NCI-H2107 (cell line): ENCODE data around the gene IST1.
"Not testable (repeated sequence)": the region's sequence is repeated elsewhere in the genome, so short reads cannot be mapped to it uniquely, and the experiment has no call there.

Source experiments
- DNase-seq: peaks from one replicate; lab custom pipeline; 2025; lab: John Stamatoyannopoulos, UW

Gene IST1

DNA sequence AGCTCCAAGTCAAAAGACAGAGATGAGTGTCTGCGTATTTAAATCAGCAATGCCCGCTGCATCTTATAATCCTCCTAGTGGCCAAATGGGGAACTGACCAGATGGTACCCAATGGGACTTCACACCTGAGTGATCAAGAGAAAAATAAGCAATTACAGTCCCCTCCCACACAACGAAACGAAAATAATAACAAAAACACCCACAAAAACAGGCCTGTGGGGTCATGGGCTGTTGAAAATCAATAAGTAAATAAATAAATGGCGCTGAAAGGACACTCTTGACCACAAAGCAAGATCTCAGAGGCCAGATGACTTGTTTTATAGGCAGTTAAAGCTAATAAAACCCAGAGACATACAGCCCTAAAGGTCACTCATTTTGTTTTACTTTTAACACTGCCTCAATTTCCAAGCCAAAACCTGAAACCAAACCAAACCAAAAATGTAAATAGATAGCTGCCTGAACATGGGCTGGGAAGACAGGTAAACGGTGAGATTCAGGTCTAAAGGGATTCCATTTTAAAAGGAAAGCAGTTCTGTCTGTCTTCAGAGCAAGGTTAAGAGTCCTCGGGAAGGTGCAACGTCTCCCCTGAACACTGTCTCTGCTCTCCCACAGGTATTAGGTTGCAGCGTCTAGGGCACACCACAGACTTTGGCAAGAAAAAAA lies 12.7 kb upstream of the IST1 start:
- DNase-seq, result peak; percentile 20

DNA sequence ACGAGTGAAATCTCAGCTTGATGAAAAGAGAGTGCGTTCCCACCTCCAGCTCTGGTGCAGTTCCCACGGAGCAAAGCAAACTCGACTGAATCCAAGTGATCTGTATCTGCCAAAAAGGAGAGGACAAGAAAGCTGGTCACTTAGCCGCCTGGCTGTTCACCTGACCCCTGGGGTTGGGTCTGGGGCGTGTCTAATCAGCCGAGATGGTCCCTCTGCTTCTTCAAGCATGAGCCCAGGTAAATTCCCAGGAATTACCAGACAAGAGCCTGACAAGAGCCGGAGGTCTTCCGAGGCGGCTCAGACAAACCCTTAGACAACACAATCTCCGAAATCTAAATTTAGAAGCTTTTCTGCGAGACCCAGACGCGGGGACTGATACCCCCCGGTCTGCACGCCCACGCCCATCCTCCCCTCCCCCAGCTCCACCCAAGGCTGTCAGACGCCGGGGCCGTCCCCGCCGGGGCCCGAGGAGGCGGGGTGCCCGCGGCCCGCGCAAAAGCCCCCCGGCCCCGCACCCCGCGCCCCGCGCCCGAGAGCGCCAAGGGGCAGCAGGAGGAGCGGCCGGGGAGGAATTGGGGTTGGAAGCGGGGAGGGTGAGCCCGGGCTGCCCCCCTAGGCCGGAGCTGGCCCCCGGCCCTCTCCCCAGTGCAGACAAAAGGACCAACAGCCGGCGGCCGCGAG lies 12.0 kb upstream of the IST1 start:
- DNase-seq, result no peak

DNA sequence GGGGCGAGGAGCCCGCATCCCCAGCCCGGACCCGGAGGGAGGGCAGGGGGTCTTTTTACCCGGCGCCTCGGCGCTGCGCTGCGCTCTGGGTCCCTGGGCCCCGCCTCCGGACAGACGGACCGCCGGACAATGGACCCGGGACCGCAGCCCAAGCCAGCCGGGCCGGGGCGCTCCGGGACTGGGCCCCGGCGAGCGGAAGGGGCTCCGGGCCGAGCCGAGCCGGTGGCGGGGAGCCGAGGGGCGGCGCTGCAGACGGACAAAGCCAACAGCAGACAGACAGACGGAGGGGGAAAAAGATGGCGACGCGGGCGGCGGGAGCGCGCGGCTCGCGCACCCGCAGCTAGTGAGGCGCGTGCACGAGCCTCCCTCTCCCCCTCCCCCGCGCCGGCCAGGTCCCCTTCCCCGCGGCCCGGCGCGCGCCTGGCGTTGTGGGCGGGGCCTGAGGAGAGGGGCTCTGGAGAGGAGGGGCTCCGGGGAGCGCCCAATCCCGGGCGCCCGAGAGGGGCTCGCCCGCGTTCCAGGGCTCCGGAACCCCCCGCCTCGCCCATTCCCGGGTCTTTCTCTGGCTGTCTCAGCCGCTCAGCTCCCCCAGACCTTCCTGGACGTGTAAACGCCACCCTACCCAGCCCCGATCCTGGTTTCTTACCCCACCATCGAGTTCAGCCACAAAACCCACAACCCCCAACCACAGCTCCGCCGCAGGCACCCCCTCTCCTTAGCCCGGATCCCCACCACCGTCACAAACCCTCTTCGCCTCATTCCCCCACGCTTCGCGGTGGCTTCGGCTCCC lies 11.3 kb upstream of the IST1 start, which contains the start of gene ZNF821:
TSS of gene ZNF821 (minus strand) at position 334 of the 790 bp plus-strand sequence. CDS start 4,236 bp downstream, outside the sequence.
- peak; percentile 64 for DNase-seq

DNA sequence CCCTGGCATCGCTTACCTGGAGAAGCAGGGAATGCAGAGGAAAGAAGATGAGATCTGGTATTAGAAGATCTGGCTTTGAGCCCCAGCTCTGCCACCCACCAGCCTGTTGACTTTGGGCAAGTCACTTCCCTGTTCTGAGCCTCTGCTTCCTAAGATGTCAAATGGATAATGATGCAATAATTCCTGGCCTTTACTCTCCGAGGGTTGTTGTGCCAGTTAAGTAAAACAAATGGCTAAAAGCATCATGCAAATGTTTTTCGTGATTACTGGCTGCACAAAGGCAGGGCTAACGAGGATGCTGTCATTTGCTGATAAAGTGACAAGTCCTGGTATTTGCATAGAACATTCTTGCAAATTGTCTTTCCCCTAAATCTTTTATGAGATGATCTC lies 10.1 kb upstream of the IST1 start:
- no peak for DNase-seq

DNA sequence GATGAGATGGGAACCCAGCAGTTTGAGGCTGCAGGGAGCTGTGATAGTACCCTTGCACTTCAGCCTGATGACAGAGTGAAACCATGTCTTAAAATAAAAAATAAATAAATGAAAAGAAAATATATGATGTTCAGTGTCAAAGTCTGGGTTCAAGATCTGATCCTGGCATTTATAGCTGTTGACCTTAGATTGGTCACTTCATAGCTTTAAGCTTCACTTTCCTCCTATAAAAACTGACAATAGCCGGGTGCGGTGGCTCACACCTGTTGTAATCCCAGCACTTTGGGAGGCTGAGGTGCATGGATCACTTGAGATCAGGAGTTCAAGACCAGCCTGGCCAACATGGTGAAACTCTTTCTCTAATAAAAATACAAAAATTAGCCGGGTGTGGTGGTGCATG lies 6.2 kb upstream of the IST1 start:
- no peak for DNase-seq

DNA sequence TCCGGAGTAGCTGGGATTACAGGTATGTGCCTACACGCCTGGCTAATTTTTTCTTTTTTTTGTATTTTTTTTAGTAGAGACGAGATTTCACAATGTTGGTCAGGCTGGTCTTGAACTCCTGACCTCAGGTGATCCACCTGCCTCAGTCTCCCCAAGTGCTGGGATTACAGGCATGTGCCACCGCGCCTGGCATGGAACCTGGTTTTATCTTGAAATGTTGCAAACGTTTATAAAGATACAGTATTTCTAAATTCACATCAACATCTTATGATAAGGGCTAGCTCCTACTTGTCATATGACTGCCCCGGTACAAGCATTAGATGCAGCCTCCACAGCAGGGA lies 1.5 kb upstream of the IST1 start:
- no peak for DNase-seq

DNA sequence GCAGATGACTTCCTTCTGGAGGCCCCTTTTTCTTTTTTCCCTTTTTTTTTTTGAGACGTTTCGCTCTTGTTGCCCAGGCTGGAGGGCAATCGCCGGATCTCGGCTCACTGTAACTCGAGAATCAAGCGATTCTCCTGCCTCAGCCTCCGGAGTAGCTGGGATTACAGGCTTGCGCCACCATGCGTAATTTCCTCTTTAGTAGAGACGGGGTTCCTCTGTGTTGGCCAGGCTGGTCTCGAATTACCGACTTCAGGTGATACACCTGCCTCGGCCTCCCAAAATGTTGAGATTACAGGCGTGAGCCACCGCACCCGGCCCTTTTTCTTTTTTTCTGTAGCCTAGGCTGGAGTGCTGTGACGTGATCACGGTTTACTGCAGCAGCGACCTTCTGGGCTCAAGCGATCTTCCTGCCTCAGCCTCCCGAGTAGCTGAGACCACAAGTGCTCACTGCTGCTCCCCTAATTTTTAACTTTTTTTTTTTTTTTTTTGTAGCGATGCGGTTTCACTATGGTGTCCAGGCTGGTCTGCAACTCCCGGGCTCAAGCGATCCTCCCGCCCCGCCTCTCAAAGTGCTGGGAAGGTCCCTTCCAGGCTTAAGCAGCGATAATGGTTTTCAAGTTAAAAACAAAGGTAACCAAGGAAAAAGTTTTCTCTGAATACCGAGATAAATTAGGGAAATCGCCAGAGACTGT lies 956 bp upstream of the IST1 start:
- DNase-seq, result peak; percentile 38

DNA sequence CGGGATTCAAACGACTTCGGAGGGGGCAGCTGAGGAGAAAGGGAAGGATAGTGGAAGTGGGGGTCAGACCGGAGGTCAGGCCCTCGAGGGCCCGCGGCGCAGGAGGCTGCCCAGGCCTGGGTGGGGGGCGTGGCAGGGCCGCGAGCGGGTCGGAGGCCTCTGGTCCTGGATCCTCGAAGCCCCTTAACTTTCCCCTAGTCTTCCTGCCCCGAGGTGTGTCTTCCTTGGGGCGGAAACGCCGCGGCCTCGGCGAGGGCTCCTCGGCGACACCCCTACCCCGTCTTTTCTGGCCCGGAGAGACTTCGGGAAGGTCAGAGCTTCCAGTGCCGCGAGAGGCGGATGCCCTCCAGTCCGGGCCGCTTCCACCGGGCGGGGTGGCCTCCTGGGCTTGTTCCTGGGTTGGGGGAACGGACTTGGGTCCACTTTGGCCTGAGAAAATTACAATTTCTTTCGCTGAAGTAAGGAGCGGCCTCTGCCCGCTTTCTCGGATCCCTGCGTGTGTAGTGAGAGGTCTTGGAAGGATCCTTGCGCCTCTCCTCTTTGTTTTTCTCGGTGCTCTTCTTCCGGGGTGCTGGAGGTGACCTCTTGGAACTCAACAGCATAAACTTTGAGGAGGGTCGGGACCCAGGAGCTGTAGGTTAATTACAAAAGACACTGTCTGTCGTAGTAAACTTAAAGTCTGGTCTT lies 491 bp downstream of the IST1 start:
- DNase-seq, result no peak

DNA sequence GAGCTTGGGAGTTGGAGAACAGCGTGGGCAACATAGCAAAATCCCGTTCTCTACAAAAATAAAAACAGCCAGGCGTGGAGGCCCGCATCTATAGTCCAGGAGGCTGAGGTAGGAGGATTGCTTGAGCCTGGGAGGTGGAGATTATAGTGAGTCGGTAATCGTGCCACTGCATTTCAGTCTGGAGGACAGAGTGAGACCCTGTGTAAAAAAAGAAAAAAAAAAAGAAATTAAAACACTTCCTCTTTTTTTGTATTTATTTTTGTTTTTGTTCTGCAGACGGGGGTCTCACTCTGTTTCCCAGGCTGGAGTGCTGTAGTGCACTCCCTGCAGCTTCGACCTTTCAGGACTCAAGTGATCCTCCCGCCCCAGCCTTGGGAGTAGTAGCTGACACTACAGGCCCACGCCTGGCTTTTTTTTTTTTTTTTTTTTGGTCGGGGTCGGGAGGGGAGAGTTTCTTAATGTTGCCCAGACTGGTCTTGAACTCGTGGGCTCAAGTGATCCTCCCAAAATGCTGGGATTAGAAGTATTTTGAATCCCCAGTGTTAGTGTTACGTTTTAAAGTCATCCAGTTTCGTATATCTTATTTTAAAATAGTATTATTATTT lies 1.5 kb downstream of the IST1 start:
- no peak for DNase-seq

DNA sequence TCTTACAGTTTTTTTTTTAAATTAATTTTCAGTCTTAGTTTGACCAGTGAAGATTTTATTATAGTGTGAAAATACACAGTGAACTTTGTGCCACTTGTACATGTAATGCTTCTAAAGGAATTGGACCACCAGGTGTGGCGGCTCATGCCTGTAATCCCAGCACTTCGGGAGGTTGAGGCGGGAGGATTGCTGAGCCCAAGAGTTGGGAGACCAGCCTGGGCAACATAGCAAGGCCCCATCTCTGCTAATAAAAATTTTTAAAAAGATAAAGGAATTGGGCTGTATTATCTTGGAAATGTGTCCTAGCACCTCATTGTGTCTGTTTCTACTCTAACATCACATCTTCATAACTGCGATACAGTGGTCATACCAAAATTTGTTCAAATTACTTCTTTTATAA lies 3.8 kb downstream of the IST1 start:
- DNase-seq, result no peak

DNA sequence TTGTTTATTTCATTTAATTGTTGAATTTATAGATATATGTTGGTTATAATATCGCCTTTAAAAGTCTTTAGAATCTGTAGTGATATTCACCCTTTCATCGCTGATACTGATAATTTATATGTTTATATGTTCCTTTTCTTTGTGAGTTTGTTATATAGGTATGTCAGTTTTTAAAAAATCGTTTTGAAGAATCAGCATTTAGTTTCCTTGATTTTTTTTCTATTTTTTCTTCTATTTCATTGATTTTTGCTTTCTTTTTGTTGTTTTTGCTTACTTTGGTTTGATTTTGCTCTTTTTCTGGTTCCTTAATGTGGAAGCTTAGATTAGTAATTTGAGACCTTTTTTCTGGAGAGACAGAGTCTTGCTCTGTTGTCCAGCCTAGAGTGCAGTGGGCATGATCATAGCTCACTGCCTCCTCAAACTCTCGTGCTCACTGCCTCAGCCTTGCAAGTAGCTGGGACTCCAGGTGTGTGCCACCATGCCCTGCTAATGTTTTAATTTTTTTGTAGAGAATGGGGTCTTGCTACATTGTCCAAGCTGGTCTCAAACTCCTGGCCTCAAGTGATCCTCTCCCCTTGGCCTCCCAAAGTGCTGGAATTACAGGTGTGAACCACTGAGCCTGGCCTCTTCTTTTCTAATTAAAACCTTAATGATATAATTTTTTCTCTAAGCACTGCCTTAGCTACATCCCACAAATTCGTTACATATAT lies 7.5 kb downstream of the IST1 start:
- no peak for DNase-seq

DNA sequence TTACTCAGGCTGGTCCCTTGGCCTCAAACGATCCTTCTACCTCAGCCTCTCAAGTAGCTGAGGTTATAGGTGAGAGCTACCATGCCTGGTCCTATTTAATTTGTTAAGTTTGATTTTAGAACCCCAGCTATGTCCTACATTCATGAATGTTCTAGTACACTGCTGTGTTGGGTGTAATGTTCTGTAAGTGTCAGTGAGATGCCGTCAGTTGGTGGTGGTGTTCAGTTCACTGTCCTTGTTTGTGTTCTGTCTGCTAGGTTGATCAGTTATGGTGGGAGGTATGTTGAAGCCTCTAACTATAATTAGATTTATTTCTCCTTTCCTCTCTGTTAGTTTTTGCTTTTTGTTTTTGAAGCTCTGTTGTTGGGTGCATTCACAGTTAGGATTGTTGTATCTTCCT lies 8.3 kb downstream of the IST1 start:
- DNase-seq, result no peak

DNA sequence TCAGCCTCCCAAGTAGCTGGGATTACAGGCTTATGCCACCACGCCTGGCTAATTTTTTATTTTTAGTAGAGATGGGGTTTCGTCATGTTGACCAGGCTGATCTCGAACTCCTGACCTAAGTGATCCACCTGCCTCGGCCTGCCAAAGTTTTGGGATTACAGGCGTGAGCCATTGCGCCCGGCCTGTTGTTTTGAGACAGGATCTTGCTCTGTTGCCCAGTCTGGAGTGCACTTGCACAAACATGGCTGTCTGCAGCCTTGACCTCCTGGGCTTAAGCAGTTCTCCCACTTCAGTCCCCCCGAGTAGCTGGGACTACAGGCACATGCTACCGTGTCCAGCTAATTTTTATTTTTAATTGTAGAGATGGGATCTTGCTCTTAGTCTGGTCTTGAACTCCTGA lies 8.9 kb downstream of the IST1 start:
- no peak for DNase-seq

DNA sequence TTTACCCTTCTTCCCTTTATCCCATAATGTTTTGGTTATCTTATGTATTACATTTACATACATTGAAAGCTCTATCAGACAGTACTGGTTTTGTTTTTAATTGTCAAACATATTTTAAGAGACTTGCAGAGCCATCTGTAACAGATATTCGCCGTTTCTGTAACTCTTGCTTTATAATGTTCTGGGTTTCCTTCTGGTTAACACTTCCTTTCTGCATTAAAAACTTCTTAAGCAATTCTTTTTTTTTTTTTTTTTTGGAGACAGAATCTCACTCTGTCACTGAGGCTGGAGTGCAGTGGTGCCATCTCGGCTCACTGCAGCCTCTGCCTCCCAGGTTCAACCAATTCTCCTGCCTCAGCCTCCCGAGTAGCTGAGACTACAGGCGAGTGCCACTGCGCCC lies 10.4 kb downstream of the IST1 start:
- DNase-seq, result not testable (repeated sequence)

DNA sequence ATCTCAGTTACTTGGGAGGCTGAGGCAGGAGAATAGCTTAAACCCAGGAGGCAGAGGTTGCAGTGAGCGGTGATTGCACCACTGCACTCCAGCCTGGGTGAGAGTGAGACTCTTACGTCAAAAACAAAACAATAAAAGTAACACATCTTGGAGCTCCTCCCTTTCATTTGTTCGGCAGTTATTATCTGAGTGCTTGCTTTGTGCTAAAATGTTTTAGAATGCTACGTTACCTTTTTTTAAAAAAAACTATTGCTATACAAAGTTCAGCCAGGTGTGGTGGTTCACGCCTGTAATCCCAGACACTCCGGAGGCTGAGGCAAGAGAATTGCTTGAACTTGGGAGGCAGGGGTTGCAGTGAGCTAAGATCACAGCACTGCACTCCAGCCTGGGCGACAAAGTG lies 15.8 kb downstream of the IST1 start:
- no peak for DNase-seq

DNA sequence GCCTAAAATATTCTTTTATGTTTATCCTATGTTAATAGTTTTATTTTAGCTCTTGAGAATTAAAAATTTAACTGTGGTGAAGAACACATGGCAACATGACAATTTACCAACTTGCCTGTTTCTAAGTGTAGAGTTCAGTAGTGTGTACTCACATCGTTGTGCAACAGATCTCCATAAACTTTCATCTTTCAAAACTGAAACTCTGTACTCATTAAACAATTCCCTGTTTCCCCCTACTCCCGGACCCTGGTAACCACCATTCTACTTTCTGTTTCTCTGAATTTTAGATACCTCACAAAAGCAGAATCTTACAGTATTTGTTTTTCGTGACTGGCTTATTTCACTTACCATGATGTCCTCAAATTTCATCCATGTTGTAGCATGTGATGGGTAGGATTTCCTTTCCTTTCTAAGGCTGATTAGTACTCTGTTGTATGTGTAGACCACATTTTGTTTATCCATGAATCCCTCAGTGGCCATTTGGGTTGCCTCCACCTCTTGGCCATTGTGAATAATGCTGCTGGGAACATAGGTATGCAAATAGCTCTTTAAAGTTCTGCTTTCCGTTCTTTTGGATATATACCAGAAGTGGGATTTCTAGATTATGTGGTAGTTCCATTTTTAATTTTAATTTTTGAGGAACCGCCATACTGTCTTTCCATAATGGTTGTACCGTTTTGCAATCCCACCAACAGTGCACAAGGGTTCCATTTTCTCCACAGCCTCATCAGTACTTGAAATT lies 17.4 kb downstream of the IST1 start:
- DNase-seq, result no peak

DNA sequence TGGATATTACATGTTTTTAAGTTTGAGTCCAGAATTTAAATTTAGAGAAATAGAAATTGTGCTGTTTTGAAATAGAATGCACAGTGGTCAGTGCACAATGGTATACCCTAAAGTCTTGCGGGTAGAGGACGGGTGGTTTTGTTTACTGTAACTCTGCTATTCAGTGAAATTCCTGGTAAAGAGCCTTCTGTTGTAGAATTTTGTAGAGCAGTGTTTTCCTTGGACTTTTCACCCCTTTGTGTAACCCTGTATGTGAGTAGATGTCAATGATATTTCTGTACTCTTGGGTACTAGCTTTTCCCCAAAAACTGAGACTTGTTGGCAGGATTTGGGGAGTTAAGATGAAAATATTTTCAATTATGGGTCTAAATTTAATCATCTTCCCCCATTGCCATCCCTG lies 19.5 kb downstream of the IST1 start:
- DNase-seq, result no peak

DNA sequence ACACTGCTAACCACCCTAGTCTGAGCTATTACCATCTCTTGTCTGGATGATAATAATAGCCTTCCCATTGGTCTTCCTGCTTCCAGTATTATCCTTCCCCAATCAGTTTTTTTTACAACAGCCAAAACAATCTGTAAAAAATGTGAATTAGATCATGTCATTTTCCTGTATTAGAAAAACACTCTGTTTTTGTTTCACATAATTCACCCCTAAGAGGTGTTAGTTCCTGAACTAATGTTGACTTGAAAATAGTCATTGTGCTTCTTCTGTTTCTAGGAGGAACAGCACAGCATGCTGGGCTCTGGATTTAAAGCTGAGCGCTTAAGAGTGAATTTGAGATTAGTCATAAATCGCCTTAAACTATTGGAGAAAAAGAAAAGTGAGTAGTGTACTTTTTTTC lies 20.0 kb downstream of the IST1 start:
- DNase-seq, result no peak

DNA sequence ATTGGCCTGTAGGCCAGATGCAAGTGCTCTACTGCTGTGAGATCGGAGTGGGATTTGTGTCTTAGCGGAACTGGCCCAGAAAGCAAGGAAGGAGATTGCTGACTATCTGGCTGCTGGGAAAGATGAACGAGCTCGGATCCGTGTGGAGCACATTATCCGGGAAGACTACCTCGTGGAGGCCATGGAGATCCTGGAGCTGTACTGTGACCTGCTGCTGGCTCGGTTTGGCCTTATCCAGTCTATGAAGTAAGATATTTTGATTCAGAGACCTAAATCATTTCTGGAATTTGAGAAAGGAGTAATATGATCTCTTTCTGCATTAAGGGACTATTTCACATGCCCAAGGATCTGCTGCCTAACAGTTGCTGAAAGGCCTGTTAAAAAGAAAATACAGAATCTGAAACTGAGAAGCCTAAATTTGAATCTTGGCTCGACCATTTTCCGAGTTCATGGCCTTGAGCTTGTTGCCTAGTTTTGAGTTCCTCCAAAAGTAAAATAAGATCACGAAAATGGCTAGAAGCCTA lies 21.1 kb downstream of the IST1 start:
- no peak for DNase-seq

DNA sequence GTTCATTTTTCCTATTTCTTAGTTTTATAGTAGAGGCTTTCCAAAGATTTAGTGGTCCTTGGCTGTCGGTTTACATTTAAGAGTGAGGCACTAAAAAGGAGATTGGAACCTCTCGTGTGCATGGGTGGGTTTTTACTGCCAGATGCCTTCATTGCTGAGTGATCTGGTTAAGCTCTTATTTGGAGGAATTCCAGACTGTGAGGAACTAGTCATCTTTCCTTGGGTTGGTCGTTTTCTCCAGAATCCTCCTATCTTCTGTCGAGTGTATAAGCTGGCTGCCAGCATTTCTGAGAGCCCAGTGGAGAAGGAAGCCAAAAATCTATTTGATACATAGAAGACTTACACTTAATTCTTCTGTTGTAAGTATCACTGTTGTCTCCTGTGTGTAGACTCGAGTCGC lies 22.6 kb downstream of the IST1 start:
- DNase-seq, result no peak
